ENCODE measurements around the gene SLC9A3.
A peak's percentile ranks its signal among the peaks of the same experiment; 100 is the strongest.
"Not testable (repeated sequence)": the region's sequence is repeated elsewhere in the genome, so short reads cannot be mapped to it uniquely, and the experiment has no call there.

Gene SLC9A3

GRCh38 chr5:507986-508575, 16.2 kb downstream of the SLC9A3 start:
- H3K4me1 Mint-ChIP-seq; H3K9me3 Mint-ChIP-seq; H3K36me3 Mint-ChIP-seq; DNase-seq; H3K27ac Mint-ChIP-seq; ATAC-seq (replicated peaks); H3K4me3 Mint-ChIP-seq: not testable (repeated sequence)
- peaks cover 44 to 75% of the 10 kb centered on the region in 2 donors for H3K27me3 Mint-ChIP-seq

GRCh38 chr5:505951-506525, 18.2 kb downstream of the SLC9A3 start:
- no peak overlapping the region for H3K27ac Mint-ChIP-seq
- no peak for ATAC-seq (replicated peaks)
- peaks cover 4 to 7% of the 10 kb centered on the region in 2 donors for H3K4me1 Mint-ChIP-seq
- peaks cover 0 to 11% of the 10 kb centered on the region in 2 donors for H3K9me3 Mint-ChIP-seq
- peaks cover 50 to 81% of the 10 kb centered on the region in 2 donors for H3K27me3 Mint-ChIP-seq
- H3K36me3 Mint-ChIP-seq, result peaks cover 0 to 8% of the 10 kb centered on the region in 2 donors
- no peak overlapping the region for H3K4me3 Mint-ChIP-seq
- no peak for DNase-seq

GRCh38 chr5:504326-505154, 19.7 kb downstream of the SLC9A3 start:
- peaks cover 0 to 11% of the 10 kb centered on the region in 2 donors for H3K9me3 Mint-ChIP-seq
- H3K27me3 Mint-ChIP-seq, result peaks cover 54 to 81% of the 10 kb centered on the region in 2 donors
- H3K4me1 Mint-ChIP-seq, result peaks cover 6 to 16% of the 10 kb centered on the region in 2 donors

GRCh38 chr5:502325-503079, 21.7 kb downstream of the SLC9A3 start:
- peaks cover 8 to 16% of the 10 kb centered on the region in 2 donors for H3K4me1 Mint-ChIP-seq
- peaks cover 0 to 4% of the 10 kb centered on the region in 2 donors for H3K9me3 Mint-ChIP-seq
- no peak overlapping the region for H3K27ac Mint-ChIP-seq
- peaks cover 0 to 5% of the 10 kb centered on the region in 2 donors for H3K36me3 Mint-ChIP-seq
- H3K4me3 Mint-ChIP-seq, result peak overlapping the region in 1 of 2 donors; percentile 28
- peaks cover 53 to 85% of the 10 kb centered on the region in 2 donors for H3K27me3 Mint-ChIP-seq
- DNase-seq (no peak), ATAC-seq (replicated peaks) (no peak)

More at GRCh38 chr5:504326-505154, 19.7 kb downstream of the SLC9A3 start:
- no peak for DNase-seq
- no peak for ATAC-seq (replicated peaks)
- no peak overlapping the region for H3K27ac Mint-ChIP-seq
- peaks cover 0 to 8% of the 10 kb centered on the region in 2 donors for H3K36me3 Mint-ChIP-seq
- H3K4me3 Mint-ChIP-seq, result no peak overlapping the region

GRCh38 chr5:501831-502184, 22.4 kb downstream of the SLC9A3 start:
- H3K27ac Mint-ChIP-seq, result no peak overlapping the region
- DNase-seq (no peak), ATAC-seq (replicated peaks) (no peak)
- H3K36me3 Mint-ChIP-seq, result peaks cover 0 to 5% of the 10 kb centered on the region in 2 donors
- H3K4me1 Mint-ChIP-seq, result peaks cover 8 to 16% of the 10 kb centered on the region in 2 donors
- peak overlapping the region in 1 of 2 donors; percentile 28 for H3K4me3 Mint-ChIP-seq
- peaks cover 53 to 92% of the 10 kb centered on the region in 2 donors for H3K27me3 Mint-ChIP-seq
- peaks cover 0 to 4% of the 10 kb centered on the region in 2 donors for H3K9me3 Mint-ChIP-seq

- Mint-ChIP-seq H3K27ac (no peak overlapping the region), H3K36me3 (peaks cover 0 to 5% of the 10 kb centered on the region in 2 donors), H3K27me3 (peaks cover 53 to 94% of the 10 kb centered on the region in 2 donors), H3K9me3 (peaks cover 0 to 4% of the 10 kb centered on the region in 2 donors), H3K4me3 (no peak overlapping the region), H3K4me1 (peaks cover 8 to 16% of the 10 kb centered on the region in 2 donors)
- ATAC-seq (replicated peaks) (no peak), DNase-seq (no peak)
These were observed 23.0 kb downstream of the SLC9A3 start for GRCh38 chr5:501105-501830.

GRCh38 chr5:500491-500890, 23.8 kb downstream of the SLC9A3 start:
- Mint-ChIP-seq H3K27ac (no peak overlapping the region), H3K36me3 (peaks cover 0 to 8% of the 10 kb centered on the region in 2 donors), H3K27me3 (peaks cover 53 to 94% of the 10 kb centered on the region in 2 donors), H3K4me1 (peaks cover 8 to 16% of the 10 kb centered on the region in 2 donors), H3K4me3 (no peak overlapping the region), H3K9me3 (peaks cover 0 to 6% of the 10 kb centered on the region in 2 donors)
- DNase-seq (no peak), ATAC-seq (replicated peaks) (no peak)

- no peak overlapping the region for H3K4me3 Mint-ChIP-seq
- no peak overlapping the region for H3K27ac Mint-ChIP-seq
- H3K4me1 Mint-ChIP-seq, result peaks cover 8 to 16% of the 10 kb centered on the region in 2 donors
- ATAC-seq (replicated peaks) (no peak), DNase-seq (no peak)
- peaks cover 0 to 8% of the 10 kb centered on the region in 2 donors for H3K36me3 Mint-ChIP-seq
- peaks cover 48 to 92% of the 10 kb centered on the region in 2 donors for H3K27me3 Mint-ChIP-seq
- H3K9me3 Mint-ChIP-seq, result peaks cover 0 to 6% of the 10 kb centered on the region in 2 donors
These were observed 24.7 kb downstream of the SLC9A3 start for GRCh38 chr5:499233-500209.

- no peak for ATAC-seq (replicated peaks)
- DNase-seq, result no peak
- Mint-ChIP-seq H3K9me3 (peaks cover 0 to 5% of the 10 kb centered on the region in 2 donors), H3K27ac (no peak overlapping the region), H3K4me1 (peaks cover 8 to 16% of the 10 kb centered on the region in 2 donors), H3K4me3 (no peak overlapping the region), H3K27me3 (peaks cover 39 to 89% of the 10 kb centered on the region in 2 donors), H3K36me3 (peaks cover 0 to 8% of the 10 kb centered on the region in 2 donors)
These were observed 26.3 kb downstream of the SLC9A3 start for GRCh38 chr5:497871-498509.

- ATAC-seq (replicated peaks) (no peak), DNase-seq (no peak)
- Mint-ChIP-seq H3K4me1 (peaks cover 7 to 16% of the 10 kb centered on the region in 2 donors), H3K9me3 (peaks cover 0 to 1% of the 10 kb centered on the region in 2 donors), H3K4me3 (no peak overlapping the region), H3K27me3 (peaks cover 33 to 87% of the 10 kb centered on the region in 2 donors), H3K36me3 (peaks cover 0 to 5% of the 10 kb centered on the region in 2 donors), H3K27ac (no peak overlapping the region)
These were observed 27.1 kb downstream of the SLC9A3 start for GRCh38 chr5:497090-497700.

- Mint-ChIP-seq H3K27ac (no peak overlapping the region), H3K27me3 (peaks cover 30 to 84% of the 10 kb centered on the region in 2 donors), H3K9me3 (peaks cover 0 to 1% of the 10 kb centered on the region in 2 donors), H3K4me3 (no peak overlapping the region), H3K4me1 (peaks cover 6 to 9% of the 10 kb centered on the region in 2 donors), H3K36me3 (peaks cover 0 to 3% of the 10 kb centered on the region in 2 donors)
- ATAC-seq (replicated peaks), result no peak
- no peak for DNase-seq
These were observed 28.2 kb downstream of the SLC9A3 start for GRCh38 chr5:496028-496427.
